IPS-18a (cell line): ENCODE measurements around the gene CACNB4.
"Not testable (repeated sequence)": the region's sequence is repeated elsewhere in the genome, so short reads cannot be mapped to it uniquely, and the experiment has no call there.

ENCODE experiments used
- H3K27ac ChIP-seq: one replicate; pipeline ENCODE4 v1.5.1; 2013; ENCODE audit warnings: low read length
- H3K27me3 ChIP-seq: one replicate; pipeline ENCODE4 v1.6.1; 2013; ENCODE audit warnings: mild to moderate bottlenecking, low read length; ENCODE audit not compliant: control insufficient read depth, insufficient read depth
- H3K36me3 ChIP-seq: one replicate; pipeline ENCODE4 v1.6.1; 2013; ENCODE audit warnings: low read depth, low read length; ENCODE audit not compliant: control insufficient read depth
- H3K4me1 ChIP-seq: one replicate; pipeline ENCODE4 v1.6.1; 2013; ENCODE audit warnings: low read depth, low read length; ENCODE audit not compliant: control insufficient read depth
- H3K4me3 ChIP-seq: one replicate; pipeline ENCODE4 v1.5.1; 2013; ENCODE audit warnings: low read length
- H3K9ac ChIP-seq: one replicate; pipeline ENCODE4 v1.6.1; 2013; ENCODE audit warnings: mild to moderate bottlenecking, low read length, moderate library complexity
- H3K9me3 ChIP-seq: one replicate; pipeline ENCODE4 v1.6.1; 2013; ENCODE audit warnings: low read depth, low read length; ENCODE audit not compliant: control insufficient read depth

The CACNB4 gene

DNA sequence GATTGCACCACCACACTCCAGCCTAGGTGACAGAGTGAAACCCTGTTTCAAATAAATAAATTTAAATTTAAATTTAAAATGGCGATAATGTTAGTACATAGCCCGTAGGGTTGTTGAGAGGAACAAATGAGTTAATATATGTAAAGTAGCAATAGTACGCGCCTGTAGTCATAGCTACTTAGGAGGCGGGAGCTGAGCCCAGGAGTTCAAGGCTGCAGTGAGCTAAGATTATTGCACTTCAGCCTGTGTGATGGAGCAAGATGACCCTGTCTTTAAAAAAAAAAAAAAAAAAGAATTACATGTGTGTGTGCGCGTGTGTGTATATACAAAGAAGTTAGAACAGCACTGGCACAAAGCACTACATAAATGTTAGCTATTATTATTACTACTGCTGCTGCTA is 153.2 kb downstream of the CACNB4 start:
- Histone ChIP-seq H3K27ac (no peak overlapping the region), H3K27me3 (no peaks in the 10 kb centered on the region), H3K9me3 (no peaks in the 10 kb centered on the region), H3K4me3 (no peak overlapping the region), H3K9ac (no peak overlapping the region), H3K36me3 (no peaks in the 10 kb centered on the region), H3K4me1 (no peaks in the 10 kb centered on the region)

DNA sequence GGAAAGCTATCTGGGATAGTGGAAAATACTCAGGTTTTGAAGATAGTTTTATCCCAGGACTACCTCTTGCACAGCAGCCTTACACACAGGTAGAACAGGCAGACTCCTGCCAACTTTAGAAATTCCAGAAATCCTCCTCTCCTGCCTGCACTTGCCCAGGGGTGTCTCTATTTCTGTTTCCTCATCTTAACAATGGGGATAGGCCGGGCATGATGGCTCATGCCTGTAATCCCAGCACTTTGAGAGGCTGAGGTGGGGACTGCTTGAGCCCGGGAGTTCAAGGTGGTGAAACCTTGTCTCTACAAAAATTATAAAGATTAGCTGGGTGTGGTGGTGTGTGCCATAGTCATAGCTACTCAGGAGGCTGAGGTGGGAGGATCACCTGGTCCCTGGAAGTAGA is 153.7 kb downstream of the CACNB4 start:
- H3K4me3 ChIP-seq: no peak overlapping the region
- H3K9me3 ChIP-seq: no peaks in the 10 kb centered on the region
- H3K27me3 ChIP-seq: no peaks in the 10 kb centered on the region
- H3K4me1 ChIP-seq: no peaks in the 10 kb centered on the region
- no peaks in the 10 kb centered on the region for H3K36me3 ChIP-seq
- no peak overlapping the region for H3K9ac ChIP-seq
- no peak overlapping the region for H3K27ac ChIP-seq

DNA sequence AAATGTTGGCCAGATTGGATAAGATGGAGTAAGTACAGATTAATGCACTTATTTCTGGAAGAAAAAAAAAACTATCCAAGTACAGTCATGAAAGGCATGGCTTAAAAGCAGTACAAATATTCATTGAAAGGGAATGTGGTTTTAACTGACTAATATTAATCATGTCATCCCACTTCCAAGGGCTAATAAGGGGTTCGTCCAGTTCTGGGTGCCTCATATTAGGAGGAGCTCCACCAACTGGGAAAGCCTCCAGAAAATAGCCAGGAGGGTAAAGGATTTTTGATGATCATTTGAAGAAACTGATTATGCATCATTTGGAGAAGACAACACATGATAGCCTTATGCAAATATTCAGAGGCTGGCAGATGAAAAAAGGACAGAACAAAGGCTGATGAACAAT is 155.4 kb downstream of the CACNB4 start:
- no peaks in the 10 kb centered on the region for H3K4me1 ChIP-seq
- no peaks in the 10 kb centered on the region for H3K9me3 ChIP-seq
- no peak overlapping the region for H3K4me3 ChIP-seq
- H3K9ac ChIP-seq: no peak overlapping the region
- no peaks in the 10 kb centered on the region for H3K27me3 ChIP-seq
- no peaks in the 10 kb centered on the region for H3K36me3 ChIP-seq
- H3K27ac ChIP-seq: no peak overlapping the region

GRCh38 chr2:151942540-151943205 is 156.2 kb downstream of the CACNB4 start:
- H3K4me3 ChIP-seq, H3K27me3 ChIP-seq, H3K9ac ChIP-seq, H3K9me3 ChIP-seq, H3K36me3 ChIP-seq, H3K27ac ChIP-seq, H3K4me1 ChIP-seq: not testable (repeated sequence)

GRCh38 chr2:151937966-151938365 is 160.9 kb downstream of the CACNB4 start:
- no peaks in the 10 kb centered on the region for H3K4me1 ChIP-seq
- no peaks in the 10 kb centered on the region for H3K36me3 ChIP-seq
- no peaks in the 10 kb centered on the region for H3K9me3 ChIP-seq

DNA sequence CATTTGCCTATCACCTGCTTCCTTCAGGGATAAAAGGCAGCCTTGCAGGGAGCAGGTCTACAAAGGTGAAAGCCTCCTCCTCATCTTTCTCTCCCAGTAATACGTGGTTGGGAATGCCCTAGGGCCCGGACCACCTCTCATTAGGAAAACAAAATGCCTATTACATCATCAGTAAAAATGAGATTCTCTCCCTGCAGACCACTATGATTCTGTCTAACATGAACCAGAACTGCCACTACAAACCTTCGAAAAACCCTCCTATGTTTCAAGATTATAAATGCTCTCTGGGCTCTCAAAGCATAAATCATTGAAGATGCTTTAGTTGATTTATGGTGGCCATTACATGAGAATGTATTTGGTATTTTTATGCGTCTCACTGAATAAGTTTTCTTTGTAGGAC is 162.2 kb downstream of the CACNB4 start:
- Histone ChIP-seq H3K4me3 (no peak overlapping the region), H3K9me3 (no peaks in the 10 kb centered on the region), H3K36me3 (no peaks in the 10 kb centered on the region), H3K4me1 (no peaks in the 10 kb centered on the region), H3K9ac (no peak overlapping the region), H3K27ac (no peak overlapping the region), H3K27me3 (no peaks in the 10 kb centered on the region)

More at GRCh38 chr2:151937966-151938365, 160.9 kb downstream of the CACNB4 start:
- Histone ChIP-seq H3K27ac (no peak overlapping the region), H3K9ac (no peak overlapping the region), H3K4me3 (no peak overlapping the region), H3K27me3 (no peaks in the 10 kb centered on the region)

- H3K27me3 ChIP-seq: no peaks in the 10 kb centered on the region
- H3K9ac ChIP-seq: no peak overlapping the region
- no peak overlapping the region for H3K4me3 ChIP-seq
- no peaks in the 10 kb centered on the region for H3K36me3 ChIP-seq
- no peaks in the 10 kb centered on the region for H3K4me1 ChIP-seq
- H3K9me3 ChIP-seq: no peaks in the 10 kb centered on the region
- no peak overlapping the region for H3K27ac ChIP-seq
These were observed 165.5 kb downstream of the CACNB4 start for GRCh38 chr2:151933266-151933804.

- Histone ChIP-seq H3K4me3 (no peak overlapping the region), H3K36me3 (no peaks in the 10 kb centered on the region), H3K9me3 (no peaks in the 10 kb centered on the region), H3K4me1 (no peaks in the 10 kb centered on the region), H3K9ac (no peak overlapping the region), H3K27me3 (no peaks in the 10 kb centered on the region), H3K27ac (no peak overlapping the region)
These were observed 167.1 kb downstream of the CACNB4 start for GRCh38 chr2:151931756-151932155.

DNA sequence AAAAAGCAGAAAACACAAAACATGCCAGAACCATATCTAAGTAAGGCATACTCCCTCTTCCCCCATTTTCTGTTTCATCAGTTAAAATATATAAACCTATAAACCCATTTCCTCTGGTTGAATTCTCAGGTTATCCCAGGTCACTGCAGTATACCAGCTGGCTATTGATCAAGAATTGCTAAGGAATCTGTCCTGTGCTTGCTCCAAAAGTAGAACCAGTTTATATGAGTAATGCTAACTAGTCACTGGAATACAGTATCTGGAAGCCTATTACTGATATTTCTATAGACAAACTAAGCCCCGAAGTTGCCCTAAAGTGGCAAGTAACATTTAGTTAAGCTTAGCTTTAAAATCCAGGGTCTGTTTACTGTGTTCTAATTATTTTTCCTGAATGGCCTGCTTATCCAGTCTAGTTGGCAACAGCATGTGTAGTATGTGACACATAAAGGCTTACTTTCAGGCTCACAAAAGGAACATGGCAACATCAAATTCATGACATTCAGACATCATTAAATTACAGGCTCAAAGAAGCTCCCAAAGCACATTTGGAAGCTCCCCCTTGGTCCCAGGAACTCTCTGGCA is 167.7 kb downstream of the CACNB4 start:
- Histone ChIP-seq H3K36me3 (no peaks in the 10 kb centered on the region), H3K4me1 (no peaks in the 10 kb centered on the region), H3K9ac (no peak overlapping the region), H3K4me3 (no peak overlapping the region), H3K27ac (no peak overlapping the region), H3K9me3 (no peaks in the 10 kb centered on the region), H3K27me3 (no peaks in the 10 kb centered on the region)

DNA sequence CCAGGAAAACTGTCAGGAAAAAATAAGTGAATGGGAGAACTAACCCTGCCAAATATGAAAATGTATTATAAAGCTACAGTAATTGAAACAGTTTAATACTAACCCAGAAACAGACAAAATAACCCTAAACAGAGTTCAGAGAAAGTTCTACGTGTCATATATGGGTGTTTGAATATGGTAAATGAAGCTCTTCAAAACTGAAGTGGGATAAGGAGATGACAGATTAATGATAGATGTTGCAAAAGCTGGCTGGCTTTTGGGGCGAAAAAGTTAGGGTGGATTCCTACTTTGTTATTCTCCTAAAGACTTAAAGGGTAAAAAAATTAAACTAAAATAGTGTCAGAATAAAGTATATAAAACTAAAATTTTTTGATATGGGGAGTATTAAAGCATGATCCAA is 168.8 kb downstream of the CACNB4 start:
- H3K4me1 ChIP-seq: no peaks in the 10 kb centered on the region
- no peak overlapping the region for H3K9ac ChIP-seq
- H3K27ac ChIP-seq: no peak overlapping the region
- H3K27me3 ChIP-seq: no peaks in the 10 kb centered on the region
- H3K4me3 ChIP-seq: no peak overlapping the region
- no peaks in the 10 kb centered on the region for H3K9me3 ChIP-seq
- H3K36me3 ChIP-seq: no peaks in the 10 kb centered on the region

DNA sequence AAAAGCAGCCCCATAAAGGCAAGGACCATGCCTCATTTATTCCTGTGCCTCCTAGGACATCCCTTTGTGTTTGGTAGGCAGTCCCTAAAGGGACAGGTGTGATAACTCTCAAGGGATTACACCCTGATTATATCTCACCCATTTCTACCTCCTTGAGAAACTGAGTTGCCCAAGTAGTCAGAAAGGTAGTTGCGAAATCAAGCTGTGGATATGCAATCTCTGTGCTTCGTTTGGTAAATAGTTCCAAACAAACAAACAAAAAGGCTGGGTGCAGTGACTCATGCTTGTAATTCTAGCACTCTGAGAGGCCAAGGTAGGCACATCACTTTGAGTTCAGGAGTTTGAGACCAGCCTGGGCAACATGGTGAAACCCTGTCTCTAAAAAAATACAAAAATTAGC is 170.5 kb downstream of the CACNB4 start:
- Histone ChIP-seq H3K9ac (no peak overlapping the region), H3K27me3 (no peaks in the 10 kb centered on the region), H3K36me3 (no peaks in the 10 kb centered on the region), H3K27ac (no peak overlapping the region), H3K9me3 (no peaks in the 10 kb centered on the region), H3K4me3 (no peak overlapping the region), H3K4me1 (no peaks in the 10 kb centered on the region)
